ENCODE results near the gene ANK2.

Gene ANK2

DNA sequence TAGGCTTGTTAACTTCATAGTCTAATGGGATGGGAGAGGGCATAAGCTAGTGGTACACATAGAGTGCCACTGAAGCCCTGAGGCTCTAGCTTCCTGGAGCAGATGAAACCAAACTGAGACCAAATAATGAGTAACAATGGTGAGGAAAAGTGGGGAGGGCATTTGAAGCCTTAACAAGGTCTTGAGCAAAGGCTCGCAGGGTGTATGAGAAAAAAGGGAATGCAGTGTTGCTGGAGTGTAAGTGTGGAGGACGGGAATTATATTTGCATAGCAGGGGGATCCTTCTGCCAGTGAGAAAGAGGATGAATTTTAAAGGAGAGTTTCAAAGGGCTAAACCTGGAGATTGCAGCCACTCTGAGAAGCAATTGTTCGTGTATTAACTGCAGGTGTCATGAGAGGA lies 263.1 kb downstream of the ANK2 start:
- H3K27me3 ChIP-seq: no peaks in the 10 kb centered on the region
- no peak overlapping the region for H3K27ac ChIP-seq
- H3K9me3 ChIP-seq: no peaks in the 10 kb centered on the region
- H3K4me1 ChIP-seq: peaks cover 17% of the 10 kb centered on the region
- H3K4me3 ChIP-seq: no peak overlapping the region
- H4K20me1 ChIP-seq: no peaks in the 10 kb centered on the region
- no peak for TF ChIP-seq Cebpa-rat (IDR thresholded peaks at IDR 0.05)
- H3K4me2 ChIP-seq: no peak overlapping the region
- H3K36me3 ChIP-seq: no peaks in the 10 kb centered on the region
- no peak overlapping the region for H3K9ac ChIP-seq

DNA sequence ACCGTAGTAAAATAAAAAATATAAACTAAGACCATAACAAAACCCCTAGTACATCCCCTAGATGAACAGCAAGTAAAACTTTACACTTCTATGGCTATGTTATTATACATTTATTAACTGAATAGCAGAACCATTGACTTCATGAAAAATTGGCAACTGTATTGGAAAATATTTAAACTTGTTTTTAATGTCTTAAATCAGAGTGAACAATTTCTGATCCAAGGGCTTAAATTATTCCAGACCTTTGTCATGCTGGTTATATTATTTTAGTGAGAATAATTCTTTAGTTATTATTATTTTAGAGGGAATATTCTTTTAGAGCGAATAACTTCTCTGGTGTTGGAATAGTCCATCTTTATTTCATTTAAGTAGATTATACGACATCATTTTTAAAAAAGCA lies 265.0 kb downstream of the ANK2 start:
- TF ChIP-seq Cebpa-rat (IDR thresholded peaks at IDR 0.05): no peak
- no peak overlapping the region for H3K27ac ChIP-seq
- H3K4me3 ChIP-seq: no peak overlapping the region
- H3K27me3 ChIP-seq: no peaks in the 10 kb centered on the region
- H3K9ac ChIP-seq: no peak overlapping the region
- peaks cover 19% of the 10 kb centered on the region for H3K4me1 ChIP-seq
- no peaks in the 10 kb centered on the region for H4K20me1 ChIP-seq
- H3K36me3 ChIP-seq: no peaks in the 10 kb centered on the region
- H3K4me2 ChIP-seq: no peak overlapping the region
- H3K9me3 ChIP-seq: no peaks in the 10 kb centered on the region

DNA sequence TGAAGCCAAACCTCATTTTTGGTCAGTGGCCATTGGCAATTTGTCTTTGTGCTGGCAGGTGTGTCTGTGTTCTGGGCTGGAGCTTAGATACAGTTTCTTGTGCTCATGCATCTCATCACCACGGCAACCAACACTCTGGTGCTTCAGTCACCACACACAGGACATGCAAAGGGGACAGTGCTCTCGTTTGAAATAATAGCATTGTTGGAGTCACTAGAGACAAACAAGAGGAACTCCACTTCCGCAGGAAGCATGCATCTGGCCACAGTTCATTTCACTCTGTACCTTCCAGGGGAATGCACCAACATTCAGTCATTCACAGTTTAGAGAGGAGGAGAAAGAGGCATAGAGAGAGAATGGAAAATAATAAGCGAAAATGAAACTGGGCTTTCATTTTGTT lies 267.4 kb downstream of the ANK2 start:
- Histone ChIP-seq H3K9me3 (no peaks in the 10 kb centered on the region), H3K36me3 (no peaks in the 10 kb centered on the region), H4K20me1 (no peaks in the 10 kb centered on the region), H3K27me3 (no peaks in the 10 kb centered on the region), H3K4me2 (peak overlapping the region; percentile 70), H3K27ac (peak overlapping the region; percentile 44; the same call in 1 of the 2 replicates), H3K9ac (no peak overlapping the region), H3K4me1 (peaks cover 19% of the 10 kb centered on the region), H3K4me3 (no peak overlapping the region; the same call in 1 of the 2 replicates)
- TF ChIP-seq Cebpa-rat (IDR thresholded peaks at IDR 0.05): no peak

DNA sequence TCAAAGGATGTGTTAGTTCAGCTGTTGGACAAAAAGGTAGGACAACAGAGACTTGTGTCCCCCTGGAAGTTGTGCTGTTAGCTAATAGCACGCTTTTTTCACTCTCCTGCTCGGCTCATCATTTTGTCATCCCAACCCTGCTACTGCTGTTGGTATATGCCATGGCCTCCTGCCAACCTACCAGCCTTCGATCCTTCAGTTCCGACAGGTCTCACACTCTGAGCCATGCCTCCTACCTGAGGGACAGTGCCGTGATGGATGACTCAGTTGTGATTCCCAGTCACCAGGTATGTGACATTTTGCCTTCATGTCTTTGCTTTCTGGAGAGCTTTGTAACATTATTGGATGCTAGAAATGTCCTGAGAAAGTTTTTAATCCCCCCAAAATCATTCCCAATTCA lies 268.1 kb downstream of the ANK2 start:
- Histone ChIP-seq H3K27ac (peak overlapping the region; percentile 44), H3K4me3 (no peak overlapping the region), H3K9me3 (no peaks in the 10 kb centered on the region), H3K27me3 (no peaks in the 10 kb centered on the region), H3K9ac (no peak overlapping the region), H3K36me3 (no peaks in the 10 kb centered on the region), H4K20me1 (no peaks in the 10 kb centered on the region), H3K4me1 (peaks cover 19% of the 10 kb centered on the region), H3K4me2 (peak overlapping the region; percentile 70)
- TF ChIP-seq Cebpa-rat (IDR thresholded peaks at IDR 0.05): no peak

DNA sequence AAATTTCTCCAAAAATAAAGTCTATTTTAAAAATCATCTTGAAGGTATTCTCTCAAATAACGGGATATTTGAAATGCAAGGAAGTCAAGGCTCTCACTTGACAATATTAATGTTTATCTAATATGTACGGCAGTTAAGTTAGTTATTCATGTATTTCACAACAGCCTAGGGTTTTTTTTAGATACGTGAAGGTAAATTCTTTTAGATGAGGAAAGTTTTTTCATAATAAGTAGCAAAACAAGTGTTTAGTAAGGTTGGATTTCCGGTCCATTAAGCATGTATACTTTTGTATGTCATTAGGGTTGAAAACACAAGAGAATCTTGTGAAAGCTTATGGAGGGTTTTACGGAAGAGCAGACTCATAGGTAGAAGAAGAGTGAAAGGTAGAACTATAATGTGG lies 273.3 kb downstream of the ANK2 start:
- Histone ChIP-seq H3K27ac (no peak overlapping the region), H3K4me3 (no peak overlapping the region), H4K20me1 (no peaks in the 10 kb centered on the region), H3K4me2 (no peak overlapping the region), H3K4me1 (peaks cover under 1% of the 10 kb centered on the region), H3K36me3 (no peaks in the 10 kb centered on the region), H3K9me3 (no peaks in the 10 kb centered on the region), H3K9ac (no peak overlapping the region), H3K27me3 (no peaks in the 10 kb centered on the region)
- no peak for TF ChIP-seq Cebpa-rat (IDR thresholded peaks at IDR 0.05)

DNA sequence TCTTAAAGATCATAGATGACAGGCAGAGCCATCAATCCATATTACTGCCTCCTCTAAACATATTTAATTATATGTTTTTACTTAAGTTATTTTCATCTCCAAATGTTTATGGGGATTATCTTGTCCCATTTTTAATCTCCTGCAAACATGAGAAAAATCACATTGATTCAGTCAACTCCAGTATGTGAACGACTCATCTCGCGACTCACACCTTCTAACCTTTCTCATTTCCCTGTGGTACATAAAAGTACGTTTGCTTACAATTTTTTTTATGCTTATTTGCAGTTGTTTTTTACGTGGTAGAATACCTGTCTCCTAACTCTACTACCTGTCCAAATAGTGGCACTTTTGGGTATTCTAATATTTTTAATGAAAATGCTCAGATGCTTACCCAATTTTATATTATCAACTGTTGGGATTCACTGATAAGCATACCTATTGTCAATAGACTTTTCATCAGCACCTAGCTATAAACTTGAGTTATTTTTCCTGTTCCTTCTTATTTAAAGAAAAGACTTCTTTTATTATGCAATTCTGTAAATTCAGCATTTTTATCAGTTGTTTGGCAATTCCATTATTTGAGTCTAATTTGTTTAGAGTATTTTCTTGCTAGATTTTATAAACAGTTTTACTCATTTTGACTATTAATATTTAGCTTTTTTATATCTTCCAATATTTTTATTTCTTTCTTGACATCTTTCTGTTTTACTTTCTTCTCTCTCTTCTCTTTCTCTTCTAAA lies 276.6 kb downstream of the ANK2 start:
- H4K20me1 ChIP-seq: no peaks in the 10 kb centered on the region
- no peak overlapping the region for H3K27ac ChIP-seq
- no peak overlapping the region for H3K4me2 ChIP-seq
- H3K4me3 ChIP-seq: no peak overlapping the region
- no peak for TF ChIP-seq Cebpa-rat (IDR thresholded peaks at IDR 0.05)
- H3K9me3 ChIP-seq: no peaks in the 10 kb centered on the region
- no peak overlapping the region for H3K9ac ChIP-seq
- no peaks in the 10 kb centered on the region for H3K27me3 ChIP-seq
- no peaks in the 10 kb centered on the region for H3K4me1 ChIP-seq
- H3K36me3 ChIP-seq: no peaks in the 10 kb centered on the region

DNA sequence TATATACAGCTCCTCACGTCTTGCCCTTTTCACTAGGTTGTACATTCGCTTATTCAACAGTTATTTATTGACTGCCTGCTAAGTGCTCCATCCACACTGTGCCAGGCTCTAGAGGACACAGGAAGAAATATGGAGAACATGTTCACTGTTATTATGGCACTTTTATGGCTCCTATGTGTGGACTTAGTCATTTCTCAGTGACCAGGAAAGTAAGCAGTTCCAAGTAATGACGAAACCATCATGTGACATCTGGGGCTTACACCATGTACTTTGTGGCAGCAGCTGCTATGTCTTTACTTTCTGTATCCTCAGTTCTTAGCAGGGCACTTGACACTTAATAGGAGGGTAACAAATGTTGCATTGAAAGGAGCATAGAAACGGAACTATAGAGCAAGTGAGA lies 278.0 kb downstream of the ANK2 start:
- Histone ChIP-seq H3K4me1 (no peaks in the 10 kb centered on the region), H3K4me2 (no peak overlapping the region), H4K20me1 (no peaks in the 10 kb centered on the region), H3K27ac (no peak overlapping the region), H3K27me3 (no peaks in the 10 kb centered on the region), H3K9ac (no peak overlapping the region), H3K36me3 (no peaks in the 10 kb centered on the region), H3K4me3 (no peak overlapping the region), H3K9me3 (no peaks in the 10 kb centered on the region)
- TF ChIP-seq Cebpa-rat (IDR thresholded peaks at IDR 0.05): no peak

DNA sequence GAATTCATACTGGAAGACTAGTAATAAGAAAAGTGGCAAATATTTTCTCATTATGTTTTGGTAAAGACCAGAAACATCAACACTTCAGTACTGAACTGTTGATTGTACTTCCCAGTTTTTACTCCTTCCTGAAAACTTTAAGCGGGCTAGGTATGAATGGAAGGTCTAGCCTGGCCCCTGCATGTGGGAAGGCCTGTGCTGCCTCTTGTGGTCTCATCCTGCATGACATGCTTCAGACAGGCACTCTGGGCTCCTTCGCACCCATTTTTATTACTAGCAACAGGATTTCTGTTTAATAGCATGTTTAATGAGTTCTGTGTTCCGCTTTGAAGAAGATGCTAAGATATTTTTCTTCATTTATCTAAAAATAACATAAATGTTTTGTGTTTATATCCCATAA lies 279.1 kb downstream of the ANK2 start:
- no peak overlapping the region for H3K4me3 ChIP-seq
- H3K9ac ChIP-seq: no peak overlapping the region
- H3K4me2 ChIP-seq: no peak overlapping the region
- H3K27me3 ChIP-seq: no peaks in the 10 kb centered on the region
- no peaks in the 10 kb centered on the region for H4K20me1 ChIP-seq
- H3K27ac ChIP-seq: no peak overlapping the region
- no peaks in the 10 kb centered on the region for H3K36me3 ChIP-seq
- H3K9me3 ChIP-seq: no peaks in the 10 kb centered on the region
- no peaks in the 10 kb centered on the region for H3K4me1 ChIP-seq
- TF ChIP-seq Cebpa-rat (IDR thresholded peaks at IDR 0.05): no peak

DNA sequence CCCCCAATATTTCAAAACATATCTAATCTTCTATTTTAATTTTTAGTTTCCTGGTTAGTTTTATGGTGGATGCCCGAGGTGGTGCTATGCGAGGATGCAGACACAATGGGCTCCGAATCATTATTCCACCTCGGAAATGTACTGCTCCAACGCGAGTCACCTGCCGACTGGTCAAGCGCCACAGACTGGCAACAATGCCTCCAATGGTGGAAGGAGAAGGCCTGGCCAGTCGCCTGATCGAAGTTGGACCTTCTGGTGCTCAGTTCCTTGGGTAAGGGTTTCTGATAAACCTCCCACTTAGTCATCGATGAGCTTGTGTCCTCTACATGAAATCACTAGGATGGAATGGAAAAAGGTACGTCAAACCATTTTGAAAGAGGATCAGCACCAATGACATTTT lies 280.7 kb downstream of the ANK2 start:
- H3K9ac ChIP-seq: no peak overlapping the region
- H4K20me1 ChIP-seq: no peaks in the 10 kb centered on the region
- H3K27me3 ChIP-seq: no peaks in the 10 kb centered on the region
- no peak overlapping the region for H3K27ac ChIP-seq
- H3K4me3 ChIP-seq: no peak overlapping the region
- H3K4me2 ChIP-seq: no peak overlapping the region
- H3K4me1 ChIP-seq: no peaks in the 10 kb centered on the region
- TF ChIP-seq Cebpa-rat (IDR thresholded peaks at IDR 0.05): no peak
- H3K36me3 ChIP-seq: no peaks in the 10 kb centered on the region
- no peaks in the 10 kb centered on the region for H3K9me3 ChIP-seq

DNA sequence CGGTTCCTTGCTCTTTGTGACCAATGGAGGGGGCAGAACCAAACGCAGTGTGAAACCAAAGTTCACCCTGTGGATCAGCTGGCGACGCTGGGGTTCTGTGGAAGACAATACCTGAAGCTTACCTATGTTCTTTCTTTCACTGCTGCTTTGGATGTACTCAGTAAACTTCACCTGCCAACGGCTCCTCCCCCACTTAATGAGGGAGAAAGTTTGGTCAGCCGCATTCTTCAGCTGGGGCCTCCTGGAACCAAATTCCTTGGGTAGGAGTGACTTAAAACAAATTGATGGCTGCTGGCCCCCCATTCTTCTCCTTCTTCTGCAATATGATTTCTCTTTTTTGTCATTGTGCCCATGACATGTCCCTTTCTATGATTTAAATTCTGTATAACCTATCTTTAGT lies 282.4 kb downstream of the ANK2 start:
- Histone ChIP-seq H3K4me1 (no peaks in the 10 kb centered on the region), H3K9ac (no peak overlapping the region), H3K4me3 (no peak overlapping the region), H3K4me2 (no peak overlapping the region), H3K36me3 (no peaks in the 10 kb centered on the region), H4K20me1 (no peaks in the 10 kb centered on the region), H3K27me3 (no peaks in the 10 kb centered on the region), H3K27ac (no peak overlapping the region), H3K9me3 (no peaks in the 10 kb centered on the region)
- TF ChIP-seq Cebpa-rat (IDR thresholded peaks at IDR 0.05): no peak

DNA sequence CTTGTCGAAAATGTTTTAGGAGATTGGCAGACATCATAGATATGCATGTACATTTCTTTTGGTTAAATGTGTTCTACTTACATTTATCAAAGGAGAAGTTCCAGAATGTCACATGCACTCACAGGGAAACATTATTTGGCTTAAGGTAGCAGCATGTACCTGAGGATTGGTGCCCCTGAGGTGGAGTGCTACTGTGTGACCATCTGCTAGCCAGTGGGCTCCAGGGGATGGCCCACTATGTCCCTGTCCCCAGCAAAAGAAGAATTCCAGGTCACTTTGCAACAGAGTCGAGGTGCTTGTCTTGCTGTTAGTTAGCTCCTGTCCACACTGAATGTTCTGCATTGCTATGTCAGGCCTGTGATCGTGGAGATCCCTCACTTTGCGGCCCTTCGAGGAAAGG lies 283.2 kb downstream of the ANK2 start:
- Histone ChIP-seq H3K27ac (no peak overlapping the region), H3K4me1 (no peaks in the 10 kb centered on the region), H3K9me3 (no peaks in the 10 kb centered on the region), H3K9ac (no peak overlapping the region), H4K20me1 (no peaks in the 10 kb centered on the region), H3K27me3 (no peaks in the 10 kb centered on the region), H3K36me3 (no peaks in the 10 kb centered on the region), H3K4me3 (no peak overlapping the region), H3K4me2 (no peak overlapping the region)
- no peak for TF ChIP-seq Cebpa-rat (IDR thresholded peaks at IDR 0.05)

Measured in BLaER1 (cell line).